ENCODE data around the gene ANTXRL.
"Not testable (repeated sequence)": the region's sequence is repeated elsewhere in the genome, so short reads cannot be mapped to it uniquely, and the experiment has no call there.

ANTXRL gene

GRCh38 chr10:46247181-46247475, 39.7 kb upstream of the ANTXRL start:
- Histone ChIP-seq H3K4me3 (replicated peaks; ENCODE audit: insufficient read depth, low read length) (no peak overlapping the region), H3K27me3 (ENCODE audit: insufficient read depth, poor library complexity, severe bottlenecking) (no peaks in the 10 kb centered on the region), H3K27ac (replicated peaks) (no peak overlapping the region)
- DNase-seq (ENCODE audit: low read depth in 1 of 2, low spot score in 1 of 2), result no peak
- TF ChIP-seq, protein P1, sequence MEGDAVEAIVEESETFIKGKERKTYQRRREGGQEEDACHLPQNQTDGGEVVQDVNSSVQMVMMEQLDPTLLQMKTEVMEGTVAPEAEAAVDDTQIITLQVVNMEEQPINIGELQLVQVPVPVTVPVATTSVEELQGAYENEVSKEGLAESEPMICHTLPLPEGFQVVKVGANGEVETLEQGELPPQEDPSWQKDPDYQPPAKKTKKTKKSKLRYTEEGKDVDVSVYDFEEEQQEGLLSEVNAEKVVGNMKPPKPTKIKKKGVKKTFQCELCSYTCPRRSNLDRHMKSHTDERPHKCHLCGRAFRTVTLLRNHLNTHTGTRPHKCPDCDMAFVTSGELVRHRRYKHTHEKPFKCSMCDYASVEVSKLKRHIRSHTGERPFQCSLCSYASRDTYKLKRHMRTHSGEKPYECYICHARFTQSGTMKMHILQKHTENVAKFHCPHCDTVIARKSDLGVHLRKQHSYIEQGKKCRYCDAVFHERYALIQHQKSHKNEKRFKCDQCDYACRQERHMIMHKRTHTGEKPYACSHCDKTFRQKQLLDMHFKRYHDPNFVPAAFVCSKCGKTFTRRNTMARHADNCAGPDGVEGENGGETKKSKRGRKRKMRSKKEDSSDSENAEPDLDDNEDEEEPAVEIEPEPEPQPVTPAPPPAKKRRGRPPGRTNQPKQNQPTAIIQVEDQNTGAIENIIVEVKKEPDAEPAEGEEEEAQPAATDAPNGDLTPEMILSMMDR (IDR thresholded peaks at IDR 0.05; ENCODE audit: insufficient read depth, low read length), result no peak
- TF ChIP-seq SPI1 (IDR thresholded peaks at IDR 0.05; ENCODE audit: borderline replicate concordance, low read depth) (no peak), GABPA (IDR thresholded peaks at IDR 0.05; ENCODE audit: low read depth) (no peak), POLR2AphosphoS5 (IDR thresholded peaks at IDR 0.05; ENCODE audit: low read depth) (no peak)
- TF ChIP-seq, protein P2, sequence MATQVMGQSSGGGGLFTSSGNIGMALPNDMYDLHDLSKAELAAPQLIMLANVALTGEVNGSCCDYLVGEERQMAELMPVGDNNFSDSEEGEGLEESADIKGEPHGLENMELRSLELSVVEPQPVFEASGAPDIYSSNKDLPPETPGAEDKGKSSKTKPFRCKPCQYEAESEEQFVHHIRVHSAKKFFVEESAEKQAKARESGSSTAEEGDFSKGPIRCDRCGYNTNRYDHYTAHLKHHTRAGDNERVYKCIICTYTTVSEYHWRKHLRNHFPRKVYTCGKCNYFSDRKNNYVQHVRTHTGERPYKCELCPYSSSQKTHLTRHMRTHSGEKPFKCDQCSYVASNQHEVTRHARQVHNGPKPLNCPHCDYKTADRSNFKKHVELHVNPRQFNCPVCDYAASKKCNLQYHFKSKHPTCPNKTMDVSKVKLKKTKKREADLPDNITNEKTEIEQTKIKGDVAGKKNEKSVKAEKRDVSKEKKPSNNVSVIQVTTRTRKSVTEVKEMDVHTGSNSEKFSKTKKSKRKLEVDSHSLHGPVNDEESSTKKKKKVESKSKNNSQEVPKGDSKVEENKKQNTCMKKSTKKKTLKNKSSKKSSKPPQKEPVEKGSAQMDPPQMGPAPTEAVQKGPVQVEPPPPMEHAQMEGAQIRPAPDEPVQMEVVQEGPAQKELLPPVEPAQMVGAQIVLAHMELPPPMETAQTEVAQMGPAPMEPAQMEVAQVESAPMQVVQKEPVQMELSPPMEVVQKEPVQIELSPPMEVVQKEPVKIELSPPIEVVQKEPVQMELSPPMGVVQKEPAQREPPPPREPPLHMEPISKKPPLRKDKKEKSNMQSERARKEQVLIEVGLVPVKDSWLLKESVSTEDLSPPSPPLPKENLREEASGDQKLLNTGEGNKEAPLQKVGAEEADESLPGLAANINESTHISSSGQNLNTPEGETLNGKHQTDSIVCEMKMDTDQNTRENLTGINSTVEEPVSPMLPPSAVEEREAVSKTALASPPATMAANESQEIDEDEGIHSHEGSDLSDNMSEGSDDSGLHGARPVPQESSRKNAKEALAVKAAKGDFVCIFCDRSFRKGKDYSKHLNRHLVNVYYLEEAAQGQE (IDR thresholded peaks at IDR 0.05; ENCODE audit: insufficient replicate concordance, low read depth), result no peak

GRCh38 chr10:46247808-46248569, 38.8 kb upstream of the ANTXRL start:
- no peaks in the 10 kb centered on the region for H3K27me3 ChIP-seq (ENCODE audit: insufficient read depth, poor library complexity, severe bottlenecking)
- H3K27ac ChIP-seq (replicated peaks), result no peak overlapping the region
- DNase-seq (ENCODE audit: low read depth in 1 of 2, low spot score in 1 of 2), result no peak
- no peak overlapping the region for H3K4me3 ChIP-seq (replicated peaks; ENCODE audit: insufficient read depth, low read length)
- no peak for TF ChIP-seq POLR2AphosphoS5 (IDR thresholded peaks at IDR 0.05; ENCODE audit: low read depth)
- no peak for TF ChIP-seq GABPA (IDR thresholded peaks at IDR 0.05; ENCODE audit: low read depth)
- TF ChIP-seq SPI1 (IDR thresholded peaks at IDR 0.05; ENCODE audit: borderline replicate concordance, low read depth), result no peak
- TF ChIP-seq, protein P2 (IDR thresholded peaks at IDR 0.05; ENCODE audit: insufficient replicate concordance, low read depth), result no peak
- TF ChIP-seq, protein P1 (IDR thresholded peaks at IDR 0.05; ENCODE audit: insufficient read depth, low read length), result no peak

DNA sequence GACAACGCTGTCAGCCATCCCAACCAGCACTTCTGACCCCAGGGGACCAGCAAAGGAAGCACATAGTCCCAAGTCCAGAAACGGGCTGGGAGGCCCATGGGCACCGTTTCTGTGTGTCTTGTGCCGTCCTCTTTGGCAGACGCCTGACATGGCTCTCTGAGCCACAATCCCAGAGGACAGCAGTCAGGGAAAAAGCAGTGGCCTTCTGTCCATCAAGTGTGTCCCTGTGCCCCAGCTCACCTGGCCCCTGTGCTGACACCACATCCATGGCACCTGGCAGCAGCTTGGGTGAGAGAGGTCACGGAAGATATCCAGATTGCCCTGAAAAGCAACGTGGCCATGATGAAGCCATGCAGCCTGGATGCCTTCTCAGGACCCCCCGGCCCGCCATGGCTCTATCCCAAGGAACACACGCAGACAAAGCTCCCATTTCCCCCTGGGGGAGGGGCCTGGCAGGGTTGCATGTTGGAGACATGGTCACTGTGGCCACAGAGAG, 38.1 kb upstream of the ANTXRL start:
- Histone ChIP-seq H3K27ac (replicated peaks) (no peak overlapping the region), H3K4me3 (replicated peaks; ENCODE audit: insufficient read depth, low read length) (no peak overlapping the region), H3K27me3 (ENCODE audit: insufficient read depth, poor library complexity, severe bottlenecking) (no peaks in the 10 kb centered on the region)
- no peak for DNase-seq (ENCODE audit: low read depth in 1 of 2, low spot score in 1 of 2)
- no peak for TF ChIP-seq GABPA (IDR thresholded peaks at IDR 0.05; ENCODE audit: low read depth)
- TF ChIP-seq, protein P2 (IDR thresholded peaks at IDR 0.05; ENCODE audit: insufficient replicate concordance, low read depth), result no peak
- TF ChIP-seq, protein P1 (IDR thresholded peaks at IDR 0.05; ENCODE audit: insufficient read depth, low read length), result no peak
- TF ChIP-seq SPI1 (IDR thresholded peaks at IDR 0.05; ENCODE audit: borderline replicate concordance, low read depth), result no peak
- no peak for TF ChIP-seq POLR2AphosphoS5 (IDR thresholded peaks at IDR 0.05; ENCODE audit: low read depth)

GRCh38 chr10:46249617-46250344, 37.0 kb upstream of the ANTXRL start:
- not testable (repeated sequence) for H3K4me3 ChIP-seq (replicated peaks; ENCODE audit: insufficient read depth, low read length); H3K27me3 ChIP-seq (ENCODE audit: insufficient read depth, poor library complexity, severe bottlenecking); DNase-seq (ENCODE audit: low read depth in 1 of 2, low spot score in 1 of 2); H3K27ac ChIP-seq (replicated peaks)

Data from HL-60 (cell line).